ENCODE measurements around the gene ZSWIM7. TPM values are rescaled to one million over a fixed set of nuclear protein-coding genes. Genes with fewer than 3 reads are reported as not detected.
"Not testable (repeated sequence)": the region's sequence is repeated elsewhere in the genome, so short reads cannot be mapped to it uniquely, and the experiment has no call there.

The ZSWIM7 gene
- total RNA-seq, 2 experiments from 2014 or later = 11.3 to 13.0 TPM

- Mint-ChIP-seq H3K4me1 (ENCODE audit: low read depth) (peaks cover 24% of the 10 kb centered on the region), H3K27me3 (no peaks in the 10 kb centered on the region), H3K4me3 (no peak overlapping the region), H3K27ac (no peak overlapping the region), H3K36me3 (ENCODE audit: low read depth) (peaks cover 50% of the 10 kb centered on the region), H3K9me3 (no peaks in the 10 kb centered on the region)
- DNase-seq (no peak), ATAC-seq (ENCODE audit: poor library complexity) (no peak)
- CTCF ChIA-PET = interaction anchor here (1.1 kb wide), 1 partner anchor 10 kb away, joined by 4 read pairs; no protein-coding TSS in a partner anchor
- Histone ChIP-seq H3K27me3 (ENCODE audit: control insufficient read depth in 1 of 2, insufficient read depth in 2 of 2, low read length in 2 of 2) (no peaks in the 10 kb centered on the region), H3K36me3 (ENCODE audit: insufficient read depth, low read length) (peaks cover 11% of the 10 kb centered on the region), H3K4me3 (ENCODE audit: low read length) (no peak overlapping the region), H3K9me3 (ENCODE audit: control insufficient read depth in 1 of 2, insufficient read depth in 1 of 2, low read length in 2 of 2) (no peaks in the 10 kb centered on the region), H3K4me1 (ENCODE audit: insufficient read depth, low read length) (peaks cover 23% of the 10 kb centered on the region), H3K27ac (ENCODE audit: low read depth in 1 of 2, low read length in 2 of 2) (no peak overlapping the region)
- POLR2A ChIA-PET = interaction anchor here (0.7 kb wide), 1 partner anchor 26 kb away, joined by 3 read pairs; no protein-coding TSS in a partner anchor
- intact Hi-C loops (cut with DNase I, micrococcal nuclease) = no loop called here
- no peak for TF ChIP-seq CTCF (IDR thresholded peaks at IDR 0.05)
These were observed 3.2 kb downstream of the ZSWIM7 start for GRCh38 chr17:15996322-15996721.

DNA sequence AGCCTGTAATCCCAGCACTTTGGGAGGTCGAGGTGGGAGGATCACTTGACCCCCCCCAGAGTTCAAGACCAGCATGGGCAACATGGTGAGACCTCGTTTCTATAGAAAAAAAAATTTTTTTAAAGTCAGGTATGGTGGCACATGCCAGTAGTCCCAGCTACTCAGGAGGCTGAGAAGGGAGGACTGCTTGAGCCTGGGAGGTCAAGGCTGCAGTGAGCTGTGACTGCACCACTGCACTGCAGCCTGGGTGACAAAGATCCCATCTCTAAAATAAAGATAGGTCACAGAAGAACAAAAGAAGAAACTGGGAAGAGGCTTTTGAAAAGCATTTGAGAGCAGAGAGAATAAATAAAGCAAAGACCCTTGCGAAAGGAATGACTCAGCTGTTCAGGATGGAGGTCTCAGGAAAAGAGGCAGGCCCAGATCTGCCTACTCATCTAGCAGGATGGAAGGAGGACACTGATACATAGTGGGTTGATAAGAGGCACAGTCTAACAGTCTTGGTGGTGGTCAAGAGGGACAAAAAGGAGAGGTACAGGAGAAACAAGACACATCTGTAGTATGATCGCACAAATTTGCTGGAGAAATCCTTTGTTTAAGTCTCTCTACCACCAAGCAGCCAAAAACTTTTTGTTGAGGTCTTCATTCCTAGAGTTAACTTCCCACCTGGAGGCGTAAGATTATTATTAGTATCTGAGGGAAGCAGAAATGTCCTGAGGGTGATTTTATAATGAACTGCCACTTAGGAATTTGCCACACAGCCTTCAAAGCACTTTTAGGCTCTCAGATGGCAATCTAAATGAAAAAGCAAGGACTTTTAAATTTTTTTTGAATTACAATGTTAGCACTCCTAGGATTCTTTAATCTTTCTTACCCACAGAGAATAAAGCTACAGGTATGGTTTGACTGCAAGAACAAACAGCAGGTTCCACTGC is 17.6 kb downstream of the ZSWIM7 start:
- Mint-ChIP-seq H3K4me3 (no peak overlapping the region), H3K4me1 (ENCODE audit: low read depth) (peaks cover 6% of the 10 kb centered on the region), H3K27ac (peak overlapping the region; percentile 32), H3K36me3 (ENCODE audit: low read depth) (peaks cover 87% of the 10 kb centered on the region), H3K9me3 (no peaks in the 10 kb centered on the region), H3K27me3 (no peaks in the 10 kb centered on the region)
- intact Hi-C loops (cut with DNase I, micrococcal nuclease) = no loop called here
- Histone ChIP-seq H3K4me3 (ENCODE audit: low read length) (no peak overlapping the region), H3K27me3 (ENCODE audit: control insufficient read depth in 1 of 2, insufficient read depth in 2 of 2, low read length in 2 of 2) (no peaks in the 10 kb centered on the region), H3K27ac (ENCODE audit: low read depth in 1 of 2, low read length in 2 of 2) (no peak overlapping the region), H3K36me3 (ENCODE audit: insufficient read depth, low read length) (peaks cover 54% of the 10 kb centered on the region), H3K9me3 (ENCODE audit: control insufficient read depth in 1 of 2, insufficient read depth in 1 of 2, low read length in 2 of 2) (no peaks in the 10 kb centered on the region), H3K4me1 (ENCODE audit: insufficient read depth, low read length) (no peaks in the 10 kb centered on the region)
- CTCF ChIA-PET = no interaction called here
- POLR2A ChIA-PET = interaction anchor here (0.7 to 0.9 kb wide), 2 partner anchors 15 to 513 kb away, joined by 3 read pairs; no protein-coding TSS in a partner anchor
- ATAC-seq (ENCODE audit: poor library complexity) = no peak
- DNase-seq = no peak
- no peak for TF ChIP-seq CTCF (IDR thresholded peaks at IDR 0.05)

DNA sequence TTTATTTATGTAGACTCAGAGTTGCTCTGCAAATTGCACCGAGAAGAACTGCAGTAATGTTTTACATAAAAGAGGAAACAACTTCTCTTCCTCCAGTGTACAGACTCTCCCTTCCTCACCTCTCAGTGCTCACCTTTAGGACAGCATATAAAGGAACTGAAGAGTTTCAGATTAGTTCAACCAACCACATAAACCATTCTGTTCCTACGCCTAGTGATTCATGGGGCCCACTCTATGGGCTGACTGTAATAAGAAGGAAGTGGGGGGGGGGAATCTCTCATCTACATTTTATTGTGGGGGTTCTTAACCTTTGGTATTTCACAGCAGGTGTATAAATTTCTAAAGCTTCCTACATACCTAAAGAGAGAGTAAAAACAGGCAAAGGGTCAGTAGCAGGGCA is 18.3 kb downstream of the ZSWIM7 start:
- Histone ChIP-seq H3K4me3 (ENCODE audit: low read length) (no peak overlapping the region), H3K27me3 (ENCODE audit: control insufficient read depth in 1 of 2, insufficient read depth in 2 of 2, low read length in 2 of 2) (no peaks in the 10 kb centered on the region), H3K36me3 (ENCODE audit: insufficient read depth, low read length) (peaks cover 58% of the 10 kb centered on the region), H3K4me1 (ENCODE audit: insufficient read depth, low read length) (no peaks in the 10 kb centered on the region), H3K9me3 (ENCODE audit: control insufficient read depth in 1 of 2, insufficient read depth in 1 of 2, low read length in 2 of 2) (no peaks in the 10 kb centered on the region), H3K27ac (ENCODE audit: low read depth in 1 of 2, low read length in 2 of 2) (no peak overlapping the region)
- Mint-ChIP-seq H3K36me3 (ENCODE audit: low read depth) (peaks cover 85% of the 10 kb centered on the region), H3K4me3 (no peak overlapping the region), H3K4me1 (ENCODE audit: low read depth) (peaks cover 6% of the 10 kb centered on the region), H3K9me3 (no peaks in the 10 kb centered on the region), H3K27me3 (no peaks in the 10 kb centered on the region), H3K27ac (peak overlapping the region; percentile 32)
- intact Hi-C loops (cut with DNase I, micrococcal nuclease) = no loop called here
- no peak for DNase-seq
- no peak for TF ChIP-seq CTCF (IDR thresholded peaks at IDR 0.05)
- ATAC-seq (ENCODE audit: poor library complexity) = no peak
- ChIA-PET CTCF (no interaction called here), POLR2A (interaction anchor here (0.7 kb wide), 1 partner anchor 514 kb away, joined by 3 read pairs; no protein-coding TSS in a partner anchor)

- H3K9me3 Mint-ChIP-seq; H3K4me3 Mint-ChIP-seq; H3K4me1 ChIP-seq (ENCODE audit: insufficient read depth, low read length); H3K27me3 ChIP-seq (ENCODE audit: control insufficient read depth in 1 of 2, insufficient read depth in 2 of 2, low read length in 2 of 2); DNase-seq; POLR2A ChIA-PET; ATAC-seq (ENCODE audit: poor library complexity); H3K4me3 ChIP-seq (ENCODE audit: low read length); CTCF ChIA-PET; H3K9me3 ChIP-seq (ENCODE audit: control insufficient read depth in 1 of 2, insufficient read depth in 1 of 2, low read length in 2 of 2); H3K27me3 Mint-ChIP-seq; intact Hi-C loops (cut with DNase I, micrococcal nuclease); H3K27ac Mint-ChIP-seq; H3K27ac ChIP-seq (ENCODE audit: low read depth in 1 of 2, low read length in 2 of 2); H3K4me1 Mint-ChIP-seq (ENCODE audit: low read depth): not testable (repeated sequence)
- H3K36me3 ChIP-seq (ENCODE audit: insufficient read depth, low read length) = peaks cover 45% of the 10 kb centered on the region
- H3K36me3 Mint-ChIP-seq (ENCODE audit: low read depth) = peaks cover 78% of the 10 kb centered on the region
These were observed 20.5 kb downstream of the ZSWIM7 start for GRCh38 chr17:15979013-15979412.

Measured in CD4-positive, alpha-beta T cell (primary cell).